SU-DHL-6 (cell line): ENCODE measurements around the gene KCND3.

ENCODE experiments used
- H2AFZ ChIP-seq: fragments of 200-600 bp; sonication (generic); 2 replicates; pipeline ENCODE4 v1.6.1; 2014; ENCODE audit warnings: low read depth, mild to moderate bottlenecking, moderate library complexity, mixed read lengths, antibody characterized with exemption, low read length; ENCODE audit not compliant: severe bottlenecking
- H3F3A ChIP-seq: fragments of 200-600 bp; shearing (Covaris generic); 2 replicates; pipeline ENCODE4 v1.6.0; 2016; ENCODE audit warnings: antibody characterized with exemption, mild to moderate bottlenecking; ENCODE audit not compliant: insufficient read depth
- H3K27ac ChIP-seq: fragments of 200-600 bp; sonication (generic); 2 replicates; pipeline ENCODE4 v1.5.1; 2016; ENCODE audit warnings: low read depth, mild to moderate bottlenecking, low read length, moderate library complexity, mixed read lengths
- H3K27me3 ChIP-seq: fragments of 200-600 bp; sonication (generic), shearing (Covaris generic); 2 replicates; pipeline ENCODE4 v1.6.0; 2014; ENCODE audit warnings: mild to moderate bottlenecking, low read length
- H3K36me3 ChIP-seq: fragments of 200-600 bp; sonication (generic); 2 replicates; pipeline ENCODE4 v1.6.1; 2014; ENCODE audit warnings: mild to moderate bottlenecking, low read length, mixed read lengths
- H3K4me2 ChIP-seq: fragments of 300-600, 200-600 bp; shearing (Covaris generic), sonication (generic); 2 replicates; pipeline ENCODE4 v1.6.0; 2014; ENCODE audit warnings: low read length, low read depth, mild to moderate bottlenecking; ENCODE audit not compliant: poor library complexity, severe bottlenecking
- H3K4me3 ChIP-seq: fragments of 200-600 bp; sonication (generic); 2 replicates; pipeline ENCODE4 v1.5.1; 2014; ENCODE audit warnings: antibody characterized with exemption, low read length, mild to moderate bottlenecking, mixed read lengths; ENCODE audit not compliant: insufficient read depth, poor library complexity, severe bottlenecking
- H3K79me2 ChIP-seq: fragments of 200-600 bp; sonication (generic); 2 replicates; pipeline ENCODE4 v1.6.1; 2014; ENCODE audit warnings: mild to moderate bottlenecking, low read length, moderate library complexity; ENCODE audit not compliant: insufficient read depth
- H3K9ac ChIP-seq: fragments of 200-600 bp; sonication (generic); 2 replicates; pipeline ENCODE4 v1.7.0; 2014; ENCODE audit warnings: mild to moderate bottlenecking, low read length
- H3K9me2 ChIP-seq: fragments of 200-600 bp; sonication (generic); replicated peaks from 2 replicates; pipeline ENCODE4 v1.6.1; 2014; ENCODE audit warnings: low read length; ENCODE audit not compliant: insufficient read depth
- H3K9me3 ChIP-seq: fragments of 200-600 bp; sonication (generic); 2 replicates; pipeline ENCODE4 v1.6.1; 2014; ENCODE audit warnings: low read length, mixed read lengths; ENCODE audit not compliant: insufficient read depth
- H4K20me1 ChIP-seq: fragments of 200-600 bp; sonication (generic); 2 replicates; pipeline ENCODE4 v1.6.1; 2014; ENCODE audit warnings: low read depth, mild to moderate bottlenecking, antibody characterized with exemption, low read length, moderate library complexity, mixed read lengths
- EZH2phosphoT487 ChIP-seq: fragments of 200-600 bp; sonication (generic), shearing (Covaris generic); conservative IDR thresholded peaks from 2 replicates; pipeline ENCODE4 v1.6.1; 2018; ENCODE audit warnings: mild to moderate bottlenecking, antibody characterized with exemption, low read length, moderate library complexity, mixed read lengths
- TF ChIP-seq, protein P1 (sequence below): fragments of 200-600 bp; sonication (generic); IDR thresholded peaks from one replicate; pipeline ENCODE4 v1.5.1; 2017; ENCODE audit warnings: antibody characterized with exemption, mild to moderate bottlenecking, low read length, moderate library complexity; ENCODE audit not compliant: insufficient read depth, poor library complexity, severe bottlenecking

The KCND3 gene

DNA sequence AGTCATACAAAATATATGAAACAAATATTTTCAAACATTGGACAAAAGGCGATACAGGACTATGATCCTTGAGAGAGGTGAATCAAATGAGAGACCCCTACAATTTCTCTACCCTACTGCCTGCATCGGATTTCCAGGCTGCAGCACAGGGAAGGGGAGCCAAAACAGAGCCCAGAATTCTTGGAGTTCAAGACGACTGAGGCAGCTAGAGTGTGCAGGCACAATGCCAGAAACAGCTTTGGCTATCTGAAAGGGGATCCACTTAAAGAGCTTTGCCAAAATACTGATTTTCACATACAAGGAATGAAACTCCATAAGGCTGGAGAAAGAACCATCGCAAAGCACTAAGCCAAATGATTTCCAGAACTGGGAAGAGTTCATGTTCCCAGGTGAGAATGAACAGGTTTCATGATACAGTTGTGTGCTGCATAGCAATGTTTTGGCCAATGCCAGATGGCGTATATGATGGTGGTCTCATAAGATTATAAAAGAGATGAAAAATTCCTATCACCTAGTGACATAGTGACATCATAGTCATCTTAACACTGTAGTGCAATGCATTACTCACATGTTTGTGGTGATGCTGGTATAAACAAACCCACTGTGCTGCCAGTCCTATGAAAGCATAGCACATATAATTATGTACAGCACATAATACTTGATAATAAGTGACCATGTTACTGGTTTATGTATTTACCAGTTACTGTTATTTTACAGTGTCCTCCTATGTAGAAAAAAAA is 77.5 kb downstream of the KCND3 start:
- H3K9ac ChIP-seq = no peak overlapping the region
- H4K20me1 ChIP-seq = no peaks in the 10 kb centered on the region
- no peak overlapping the region for H3K4me3 ChIP-seq
- no peak overlapping the region for H3K4me2 ChIP-seq
- no peaks in the 10 kb centered on the region for H3K9me2 ChIP-seq
- H2AFZ ChIP-seq = no peak overlapping the region
- H3K27ac ChIP-seq = no peak overlapping the region
- H3K9me3 ChIP-seq = no peaks in the 10 kb centered on the region
- H3K27me3 ChIP-seq = no peaks in the 10 kb centered on the region
- no peaks in the 10 kb centered on the region for H3K79me2 ChIP-seq
- no peaks in the 10 kb centered on the region for H3K36me3 ChIP-seq
- TF ChIP-seq, protein P1, sequence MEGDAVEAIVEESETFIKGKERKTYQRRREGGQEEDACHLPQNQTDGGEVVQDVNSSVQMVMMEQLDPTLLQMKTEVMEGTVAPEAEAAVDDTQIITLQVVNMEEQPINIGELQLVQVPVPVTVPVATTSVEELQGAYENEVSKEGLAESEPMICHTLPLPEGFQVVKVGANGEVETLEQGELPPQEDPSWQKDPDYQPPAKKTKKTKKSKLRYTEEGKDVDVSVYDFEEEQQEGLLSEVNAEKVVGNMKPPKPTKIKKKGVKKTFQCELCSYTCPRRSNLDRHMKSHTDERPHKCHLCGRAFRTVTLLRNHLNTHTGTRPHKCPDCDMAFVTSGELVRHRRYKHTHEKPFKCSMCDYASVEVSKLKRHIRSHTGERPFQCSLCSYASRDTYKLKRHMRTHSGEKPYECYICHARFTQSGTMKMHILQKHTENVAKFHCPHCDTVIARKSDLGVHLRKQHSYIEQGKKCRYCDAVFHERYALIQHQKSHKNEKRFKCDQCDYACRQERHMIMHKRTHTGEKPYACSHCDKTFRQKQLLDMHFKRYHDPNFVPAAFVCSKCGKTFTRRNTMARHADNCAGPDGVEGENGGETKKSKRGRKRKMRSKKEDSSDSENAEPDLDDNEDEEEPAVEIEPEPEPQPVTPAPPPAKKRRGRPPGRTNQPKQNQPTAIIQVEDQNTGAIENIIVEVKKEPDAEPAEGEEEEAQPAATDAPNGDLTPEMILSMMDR = no peak
- TF ChIP-seq EZH2phosphoT487 = no peak
- H3F3A ChIP-seq = no peaks in the 10 kb centered on the region

DNA sequence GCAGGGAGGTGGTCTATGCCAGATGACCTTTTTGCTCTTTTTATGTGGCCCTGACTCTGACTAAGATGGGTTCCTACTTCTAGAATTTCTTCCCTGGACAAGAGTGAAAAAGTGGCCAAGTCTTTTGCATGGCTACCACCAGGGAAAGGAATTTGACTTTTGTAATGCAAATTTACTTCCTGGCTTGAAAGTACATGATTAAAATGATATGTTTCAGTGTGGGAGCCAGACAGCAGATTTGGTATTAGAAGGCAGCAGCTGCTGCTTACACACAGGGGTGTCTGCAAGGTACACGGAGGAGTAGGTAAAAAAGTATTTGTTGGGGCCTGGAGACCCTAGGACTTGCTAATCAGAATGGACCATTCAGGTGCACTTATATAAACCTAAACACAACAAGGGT is 78.4 kb downstream of the KCND3 start:
- H3K9me2 ChIP-seq = no peaks in the 10 kb centered on the region
- H2AFZ ChIP-seq = no peak overlapping the region
- no peaks in the 10 kb centered on the region for H4K20me1 ChIP-seq
- no peaks in the 10 kb centered on the region for H3K79me2 ChIP-seq
- no peak overlapping the region for H3K27ac ChIP-seq
- no peaks in the 10 kb centered on the region for H3K36me3 ChIP-seq
- no peak overlapping the region for H3K9ac ChIP-seq
- TF ChIP-seq, protein P1 = no peak
- no peak for TF ChIP-seq EZH2phosphoT487
- no peak overlapping the region for H3K4me2 ChIP-seq
- no peaks in the 10 kb centered on the region for H3K9me3 ChIP-seq
- no peak overlapping the region for H3K4me3 ChIP-seq
- H3F3A ChIP-seq = no peaks in the 10 kb centered on the region
- no peaks in the 10 kb centered on the region for H3K27me3 ChIP-seq

DNA sequence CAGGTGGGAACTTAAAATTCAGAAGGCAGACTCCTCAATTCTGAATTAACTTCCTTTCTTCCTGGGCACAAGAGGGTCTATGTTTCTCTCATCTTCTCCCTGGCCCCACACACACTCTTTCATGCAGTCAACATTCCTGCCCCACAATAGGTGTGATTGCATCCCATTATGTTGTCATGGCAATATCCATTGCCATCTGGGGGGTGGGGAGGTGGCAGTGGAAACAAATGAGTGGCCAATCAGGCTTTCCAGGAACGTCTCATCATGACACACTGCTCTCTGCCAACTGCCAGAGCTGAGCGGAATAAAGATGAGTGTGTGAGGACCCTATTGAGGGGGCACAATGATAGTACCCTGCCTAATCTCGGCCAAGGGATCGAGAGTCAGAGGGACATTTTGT is 80.4 kb downstream of the KCND3 start:
- no peaks in the 10 kb centered on the region for H3K36me3 ChIP-seq
- H4K20me1 ChIP-seq = no peaks in the 10 kb centered on the region
- no peaks in the 10 kb centered on the region for H3K79me2 ChIP-seq

More for the DNA sequence above, 80.4 kb downstream of the KCND3 start:
- no peaks in the 10 kb centered on the region for H3F3A ChIP-seq
- TF ChIP-seq EZH2phosphoT487 = no peak
- TF ChIP-seq, protein P1 = no peak
- H3K27ac ChIP-seq = no peak overlapping the region
- H3K27me3 ChIP-seq = no peaks in the 10 kb centered on the region
- H3K9me2 ChIP-seq = no peaks in the 10 kb centered on the region
- no peak overlapping the region for H2AFZ ChIP-seq
- H3K9me3 ChIP-seq = no peaks in the 10 kb centered on the region
- H3K4me2 ChIP-seq = no peak overlapping the region
- no peak overlapping the region for H3K9ac ChIP-seq
- H3K4me3 ChIP-seq = no peak overlapping the region
